BJ (cell line): ENCODE results near the gene GAGE1. TPM values are rescaled to one million over a fixed set of nuclear protein-coding genes. Genes with fewer than 3 reads are reported as not detected.
"Not testable (repeated sequence)": the region's sequence is repeated elsewhere in the genome, so short reads cannot be mapped to it uniquely, and the experiment has no call there.

Source experiments
- CTCF ChIA-PET: fragments of 350-600 bp; formaldehyde crosslinking; extraction: SDS; loops from one replicate; lab custom pipeline; 2021; ENCODE audit warnings: antibody characterized with exemption, inconsistent platforms; lab: Yijun Ruan, JAX
- POLR2A ChIA-PET: fragments of 300-600 bp; sonication (Branson Sonifier 250); formaldehyde crosslinking; extraction: SDS; loops from one replicate; lab custom pipeline; 2021; ENCODE audit warnings: antibody characterized with exemption; lab: Charles Lee
- DNase-seq: peaks from one replicate; pipeline ENCODE4 v3.0.0-alpha.2; 2011; ENCODE audit warnings: low read depth
- H3K27me3 ChIP-seq: 2 replicates; pipeline ENCODE4 v1.6.0; 2011; ENCODE audit warnings: low read length; ENCODE audit not compliant: control insufficient read depth, insufficient read depth
- H3K36me3 ChIP-seq: 2 replicates; pipeline ENCODE4 v1.5.1; 2011; ENCODE audit warnings: low read length; ENCODE audit not compliant: control insufficient read depth, insufficient read depth
- H3K4me3 ChIP-seq: 2 replicates; pipeline ENCODE4 v1.5.1; 2011; ENCODE audit warnings: low read depth, mild to moderate bottlenecking, control low read depth, low read length
- polyA minus RNA-seq: library from RNA; depleted of rRNA, polyadenylated mRNA; stranded (reverse); fragments of >200 nt; gene quantifications from 2 replicates; pipeline ENCODE4 v1.2.3, GENCODE V29; 2011; rRNA and poly(A)+ RNA removed
- polyA plus RNA-seq: library from polyadenylated mRNA; depleted of rRNA; stranded (reverse); fragments of >200 nt; gene quantifications from 2 replicates; pipeline ENCODE4 v1.2.3, GENCODE V29; 2011; rRNA removed

The GAGE1 gene, protein sequence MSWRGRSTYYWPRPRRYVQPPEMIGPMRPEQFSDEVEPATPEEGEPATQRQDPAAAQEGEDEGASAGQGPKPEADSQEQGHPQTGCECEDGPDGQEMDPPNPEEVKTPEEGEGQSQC
- polyA plus RNA-seq = not detected in 2 replicates
- polyA minus RNA-seq = 2.5 TPM in 1 of 2 replicates, not detected in the other

DNA sequence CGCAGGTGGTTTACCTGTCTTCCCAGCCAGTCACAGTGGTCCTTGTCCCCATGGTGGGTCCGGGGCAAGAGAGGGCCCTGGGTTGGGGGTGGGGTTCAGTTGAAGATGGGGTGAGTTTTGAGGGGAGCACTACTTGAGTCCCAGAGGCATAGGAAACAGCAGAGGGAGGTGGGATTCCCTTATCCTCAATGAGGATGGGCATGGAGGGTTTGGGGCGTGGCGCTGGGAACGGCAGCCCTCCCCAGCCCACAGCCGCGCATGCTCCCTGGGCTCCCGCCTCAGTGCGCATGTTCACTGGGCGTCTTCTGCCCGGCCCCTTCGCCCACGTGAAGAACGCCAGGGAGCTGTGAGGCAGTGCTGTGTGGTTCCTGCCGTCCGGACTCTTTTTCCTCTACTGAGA, at the start of gene GAGE1:
GAGE1 (plus strand) TSS at position 301 of the 400 bp plus-strand sequence. CDS start 1,155 bp downstream, outside the sequence.
- H3K36me3 ChIP-seq, H3K27me3 ChIP-seq, CTCF ChIA-PET, POLR2A ChIA-PET, H3K4me3 ChIP-seq, DNase-seq: not testable (repeated sequence)

DNA sequence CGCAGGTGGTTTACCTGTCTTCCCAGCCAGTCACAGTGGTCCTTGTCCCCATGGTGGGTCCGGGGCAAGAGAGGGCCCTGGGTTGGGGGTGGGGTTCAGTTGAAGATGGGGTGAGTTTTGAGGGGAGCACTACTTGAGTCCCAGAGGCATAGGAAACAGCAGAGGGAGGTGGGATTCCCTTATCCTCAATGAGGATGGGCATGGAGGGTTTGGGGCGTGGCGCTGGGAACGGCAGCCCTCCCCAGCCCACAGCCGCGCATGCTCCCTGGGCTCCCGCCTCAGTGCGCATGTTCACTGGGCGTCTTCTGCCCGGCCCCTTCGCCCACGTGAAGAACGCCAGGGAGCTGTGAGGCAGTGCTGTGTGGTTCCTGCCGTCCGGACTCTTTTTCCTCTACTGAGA, 47.8 kb upstream of the GAGE1 start, which contains the start of gene GAGE12E:
GAGE12E (plus strand) TSS at position 301 of the 400 bp plus-strand sequence. CDS start 1,155 bp downstream, outside the sequence.
- H3K36me3 ChIP-seq, DNase-seq, CTCF ChIA-PET, H3K27me3 ChIP-seq, H3K4me3 ChIP-seq, POLR2A ChIA-PET: not testable (repeated sequence)

DNA sequence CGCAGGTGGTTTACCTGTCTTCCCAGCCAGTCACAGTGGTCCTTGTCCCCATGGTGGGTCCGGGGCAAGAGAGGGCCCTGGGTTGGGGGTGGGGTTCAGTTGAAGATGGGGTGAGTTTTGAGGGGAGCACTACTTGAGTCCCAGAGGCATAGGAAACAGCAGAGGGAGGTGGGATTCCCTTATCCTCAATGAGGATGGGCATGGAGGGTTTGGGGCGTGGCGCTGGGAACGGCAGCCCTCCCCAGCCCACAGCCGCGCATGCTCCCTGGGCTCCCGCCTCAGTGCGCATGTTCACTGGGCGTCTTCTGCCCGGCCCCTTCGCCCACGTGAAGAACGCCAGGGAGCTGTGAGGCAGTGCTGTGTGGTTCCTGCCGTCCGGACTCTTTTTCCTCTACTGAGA, 38.3 kb upstream of the GAGE1 start, which contains the start of gene GAGE12F:
GAGE12F (plus strand) TSS at position 301 of the 400 bp plus-strand sequence. CDS start 1,155 bp downstream, outside the sequence.
- POLR2A ChIA-PET, H3K36me3 ChIP-seq, DNase-seq, H3K27me3 ChIP-seq, H3K4me3 ChIP-seq, CTCF ChIA-PET: not testable (repeated sequence)

DNA sequence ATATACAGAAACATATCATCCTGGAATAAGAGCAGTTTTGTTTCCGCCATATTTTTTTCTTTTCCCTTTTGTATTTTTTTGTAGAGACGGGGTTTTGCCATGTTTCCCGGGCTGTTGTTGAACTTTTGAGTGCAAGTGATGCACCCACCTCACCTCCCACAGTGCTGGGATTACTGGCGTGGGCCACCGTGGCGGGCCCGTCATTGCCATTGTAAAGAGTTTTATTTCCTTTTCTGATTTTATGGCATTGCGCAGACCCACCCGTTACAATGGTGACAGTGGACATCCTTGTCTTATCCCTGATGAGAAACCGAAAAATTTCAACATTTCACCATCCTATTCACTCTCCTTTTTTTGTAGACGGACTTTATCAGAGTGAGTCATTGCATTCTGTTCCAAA, 30.1 kb upstream of the GAGE1 start:
- CTCF ChIA-PET, DNase-seq, H3K36me3 ChIP-seq, H3K4me3 ChIP-seq, H3K27me3 ChIP-seq, POLR2A ChIA-PET: not testable (repeated sequence)

DNA sequence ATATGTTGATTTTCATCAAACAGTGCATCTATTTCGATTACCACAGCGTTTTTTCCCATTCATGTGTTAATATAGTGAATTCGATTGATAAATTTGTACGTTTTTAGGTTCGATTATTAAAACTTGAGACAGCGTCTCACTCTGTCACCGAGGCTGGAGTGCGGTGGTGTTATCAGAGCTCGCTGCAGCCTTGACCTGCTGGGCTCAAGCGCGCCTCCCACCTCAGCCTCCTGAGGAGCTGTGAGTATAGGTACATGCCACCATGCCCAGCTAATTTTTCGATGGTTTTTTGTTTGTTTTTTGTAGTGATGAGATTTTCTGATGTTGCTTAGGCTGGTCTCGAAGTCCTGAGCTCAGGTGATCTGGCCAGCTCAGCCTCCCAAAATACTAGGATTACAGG, 29.7 kb upstream of the GAGE1 start:
- H3K36me3 ChIP-seq, H3K4me3 ChIP-seq, CTCF ChIA-PET, DNase-seq, POLR2A ChIA-PET, H3K27me3 ChIP-seq: not testable (repeated sequence)

DNA sequence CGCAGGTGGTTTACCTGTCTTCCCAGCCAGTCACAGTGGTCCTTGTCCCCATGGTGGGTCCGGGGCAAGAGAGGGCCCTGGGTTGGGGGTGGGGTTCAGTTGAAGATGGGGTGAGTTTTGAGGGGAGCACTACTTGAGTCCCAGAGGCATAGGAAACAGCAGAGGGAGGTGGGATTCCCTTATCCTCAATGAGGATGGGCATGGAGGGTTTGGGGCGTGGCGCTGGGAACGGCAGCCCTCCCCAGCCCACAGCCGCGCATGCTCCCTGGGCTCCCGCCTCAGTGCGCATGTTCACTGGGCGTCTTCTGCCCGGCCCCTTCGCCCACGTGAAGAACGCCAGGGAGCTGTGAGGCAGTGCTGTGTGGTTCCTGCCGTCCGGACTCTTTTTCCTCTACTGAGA, 28.7 kb upstream of the GAGE1 start, which contains the start of gene GAGE12G:
GAGE12G (plus strand) TSS at position 301 of the 400 bp plus-strand sequence. CDS start 1,155 bp downstream, outside the sequence.
- CTCF ChIA-PET, H3K4me3 ChIP-seq, H3K27me3 ChIP-seq, H3K36me3 ChIP-seq, POLR2A ChIA-PET, DNase-seq: not testable (repeated sequence)

DNA sequence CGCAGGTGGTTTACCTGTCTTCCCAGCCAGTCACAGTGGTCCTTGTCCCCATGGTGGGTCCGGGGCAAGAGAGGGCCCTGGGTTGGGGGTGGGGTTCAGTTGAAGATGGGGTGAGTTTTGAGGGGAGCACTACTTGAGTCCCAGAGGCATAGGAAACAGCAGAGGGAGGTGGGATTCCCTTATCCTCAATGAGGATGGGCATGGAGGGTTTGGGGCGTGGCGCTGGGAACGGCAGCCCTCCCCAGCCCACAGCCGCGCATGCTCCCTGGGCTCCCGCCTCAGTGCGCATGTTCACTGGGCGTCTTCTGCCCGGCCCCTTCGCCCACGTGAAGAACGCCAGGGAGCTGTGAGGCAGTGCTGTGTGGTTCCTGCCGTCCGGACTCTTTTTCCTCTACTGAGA, 19.2 kb upstream of the GAGE1 start, which contains the start of gene GAGE12H:
GAGE12H (plus strand) TSS at position 301 of the 400 bp plus-strand sequence. CDS start 1,155 bp downstream, outside the sequence.
- H3K27me3 ChIP-seq, DNase-seq, CTCF ChIA-PET, H3K4me3 ChIP-seq, POLR2A ChIA-PET, H3K36me3 ChIP-seq: not testable (repeated sequence)

DNA sequence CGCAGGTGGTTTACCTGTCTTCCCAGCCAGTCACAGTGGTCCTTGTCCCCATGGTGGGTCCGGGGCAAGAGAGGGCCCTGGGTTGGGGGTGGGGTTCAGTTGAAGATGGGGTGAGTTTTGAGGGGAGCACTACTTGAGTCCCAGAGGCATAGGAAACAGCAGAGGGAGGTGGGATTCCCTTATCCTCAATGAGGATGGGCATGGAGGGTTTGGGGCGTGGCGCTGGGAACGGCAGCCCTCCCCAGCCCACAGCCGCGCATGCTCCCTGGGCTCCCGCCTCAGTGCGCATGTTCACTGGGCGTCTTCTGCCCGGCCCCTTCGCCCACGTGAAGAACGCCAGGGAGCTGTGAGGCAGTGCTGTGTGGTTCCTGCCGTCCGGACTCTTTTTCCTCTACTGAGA, 9.6 kb upstream of the GAGE1 start, which contains the start of gene GAGE2A:
GAGE2A (plus strand) TSS at position 301 of the 400 bp plus-strand sequence. CDS start 1,155 bp downstream, outside the sequence.
- DNase-seq, POLR2A ChIA-PET, H3K36me3 ChIP-seq, CTCF ChIA-PET, H3K27me3 ChIP-seq, H3K4me3 ChIP-seq: not testable (repeated sequence)

DNA sequence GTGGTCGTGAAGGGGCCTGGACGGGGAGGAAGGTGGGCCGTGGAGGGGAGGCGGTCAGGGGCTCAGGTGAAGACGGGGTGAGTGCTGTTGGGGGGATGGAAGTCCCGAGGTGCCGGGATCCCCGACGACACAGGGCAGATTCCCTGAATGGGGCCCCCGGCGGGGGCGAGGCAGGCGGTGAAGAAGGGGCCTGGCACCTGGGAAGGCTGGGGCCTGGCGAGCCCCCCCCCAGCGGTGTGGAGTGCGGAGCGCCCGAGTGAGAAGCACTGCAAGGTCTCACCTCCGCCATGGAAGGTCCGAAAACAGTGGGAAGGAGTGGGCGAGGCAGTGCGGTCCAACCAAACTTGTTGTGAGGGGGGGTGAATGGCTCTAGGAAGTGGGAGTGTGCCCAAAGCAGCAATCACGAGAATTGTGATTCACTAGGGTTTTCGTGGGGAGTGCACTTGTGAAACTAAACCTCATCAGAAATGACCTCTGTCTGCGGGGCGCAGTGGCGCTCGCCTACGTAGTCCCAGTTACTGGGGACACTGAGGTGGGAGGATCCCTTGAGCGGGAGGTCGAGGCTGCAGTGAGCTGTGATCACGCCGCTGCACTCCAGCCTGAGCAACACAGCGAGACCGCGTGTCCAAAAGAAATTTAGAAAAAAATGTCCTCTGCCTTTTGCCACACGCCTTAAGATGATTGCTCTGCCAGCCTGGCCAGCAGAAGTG, 8.9 kb upstream of the GAGE1 start:
- CTCF ChIA-PET, H3K4me3 ChIP-seq, H3K36me3 ChIP-seq, POLR2A ChIA-PET, H3K27me3 ChIP-seq, DNase-seq: not testable (repeated sequence)

DNA sequence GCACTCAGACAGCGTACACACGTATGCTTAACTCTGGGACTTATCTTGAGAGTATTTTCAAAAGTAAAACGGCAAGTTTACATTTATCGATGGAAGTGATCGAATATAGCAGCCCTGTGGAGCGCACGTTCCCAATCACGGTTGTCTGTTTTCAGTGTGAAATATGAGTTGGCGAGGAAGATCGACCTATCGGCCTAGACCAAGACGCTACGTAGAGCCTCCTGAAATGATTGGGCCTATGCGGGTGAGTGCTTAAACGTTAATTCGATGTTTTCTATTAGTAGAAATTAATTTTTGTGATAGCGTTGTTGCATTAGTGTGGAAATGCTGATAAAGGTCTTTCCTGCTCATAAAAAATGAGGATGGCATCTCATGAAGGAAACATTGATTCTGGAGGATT, 8.3 kb upstream of the GAGE1 start:
- H3K4me3 ChIP-seq, CTCF ChIA-PET, DNase-seq, POLR2A ChIA-PET, H3K36me3 ChIP-seq, H3K27me3 ChIP-seq: not testable (repeated sequence)
